ENCODE data around the gene EFEMP1.
"Not testable (repeated sequence)": the region's sequence is repeated elsewhere in the genome, so short reads cannot be mapped to it uniquely, and the experiment has no call there.

Gene EFEMP1

GRCh38 chr2:55862673-55863390, 60.8 kb downstream of the EFEMP1 start:
- no peak for FAIRE-seq

- no peak for FAIRE-seq
Measured at GRCh38 chr2:55862246-55862645, 61.3 kb downstream of the EFEMP1 start.

- FAIRE-seq = no peak
Measured at GRCh38 chr2:55861733-55862132, 61.8 kb downstream of the EFEMP1 start.

GRCh38 chr2:55860832-55861231, 62.8 kb downstream of the EFEMP1 start:
- no peak for FAIRE-seq

GRCh38 chr2:55859875-55860274, 63.7 kb downstream of the EFEMP1 start:
- no peak for FAIRE-seq

GRCh38 chr2:55857766-55858165, 65.8 kb downstream of the EFEMP1 start:
- no peak for FAIRE-seq

- no peak for FAIRE-seq
Measured at GRCh38 chr2:55856936-55857335, 66.6 kb downstream of the EFEMP1 start.

GRCh38 chr2:55848096-55848495, 75.5 kb downstream of the EFEMP1 start:
- no peak for FAIRE-seq

- FAIRE-seq = peak; percentile 36
Measured at GRCh38 chr2:55846426-55846825, 77.2 kb downstream of the EFEMP1 start.

- FAIRE-seq = no peak
Measured at GRCh38 chr2:55844986-55845385, 78.6 kb downstream of the EFEMP1 start.

GRCh38 chr2:55843994-55844345, 79.6 kb downstream of the EFEMP1 start:
- no peak for FAIRE-seq

- FAIRE-seq = no peak
Measured at GRCh38 chr2:55843096-55843993, 80.2 kb downstream of the EFEMP1 start.

- no peak for FAIRE-seq
Measured at GRCh38 chr2:55842046-55842445, 81.5 kb downstream of the EFEMP1 start.

- FAIRE-seq = no peak
Measured at GRCh38 chr2:55840460-55840859, 83.1 kb downstream of the EFEMP1 start.

GRCh38 chr2:55839182-55839819, 84.3 kb downstream of the EFEMP1 start:
- no peak for FAIRE-seq

- no peak for FAIRE-seq
Measured at GRCh38 chr2:55838653-55839052, 84.9 kb downstream of the EFEMP1 start.

- not testable (repeated sequence) for FAIRE-seq
Measured at GRCh38 chr2:55838117-55838516, 85.5 kb downstream of the EFEMP1 start.

GRCh38 chr2:55837073-55837472, 86.5 kb downstream of the EFEMP1 start:
- FAIRE-seq = no peak

- not testable (repeated sequence) for FAIRE-seq
Measured at GRCh38 chr2:55831671-55832410, 91.7 kb downstream of the EFEMP1 start.

GRCh38 chr2:55827855-55828254, 95.7 kb downstream of the EFEMP1 start:
- no peak for FAIRE-seq

- FAIRE-seq = not testable (repeated sequence)
Measured at GRCh38 chr2:55827428-55827827, 96.2 kb downstream of the EFEMP1 start.

GRCh38 chr2:55826246-55826645, 97.3 kb downstream of the EFEMP1 start:
- FAIRE-seq = no peak

- no peak for FAIRE-seq
Measured at GRCh38 chr2:55824551-55825096, 99.0 kb downstream of the EFEMP1 start.

All from TTC549 (cell line).